Retinal pigment epithelial cell (primary cell): ENCODE measurements around the gene SYNJ2.

ENCODE experiments used
- DNase-seq: peaks from one replicate; pipeline ENCODE4 v3.0.0-alpha.2; 2010; ENCODE audit warnings: low read depth
- H3K4me3 ChIP-seq: 2 replicates; pipeline ENCODE4 v1.5.1; 2011; ENCODE audit warnings: mild to moderate bottlenecking, low read length, control low read depth, moderate library complexity
- CTCF ChIP-seq: conservative IDR thresholded peaks from 2 replicates; pipeline ENCODE4 v1.5.1; 2011; ENCODE audit warnings: low read depth, low read length, control low read depth, inconsistent platforms

Gene SYNJ2

GRCh38 chr6:157990321-157991066 is 8.8 kb downstream of the SYNJ2 start:
- TF ChIP-seq CTCF: no peak
- H3K4me3 ChIP-seq: no peak overlapping the region
- no peak for DNase-seq

GRCh38 chr6:157991067-157991432 is 9.4 kb downstream of the SYNJ2 start:
- no peak for TF ChIP-seq CTCF
- H3K4me3 ChIP-seq: no peak overlapping the region
- DNase-seq: no peak

GRCh38 chr6:157993076-157993475 is 11.4 kb downstream of the SYNJ2 start:
- no peak for TF ChIP-seq CTCF
- DNase-seq: no peak
- no peak overlapping the region for H3K4me3 ChIP-seq

GRCh38 chr6:157994125-157994795 is 12.6 kb downstream of the SYNJ2 start:
- TF ChIP-seq CTCF: no peak
- H3K4me3 ChIP-seq: no peak overlapping the region
- no peak for DNase-seq

GRCh38 chr6:157995458-157995857 is 13.8 kb downstream of the SYNJ2 start:
- H3K4me3 ChIP-seq: no peak overlapping the region
- no peak for TF ChIP-seq CTCF
- DNase-seq: no peak

- DNase-seq: no peak
- TF ChIP-seq CTCF: no peak
- H3K4me3 ChIP-seq: no peak overlapping the region
These were observed 14.6 kb downstream of the SYNJ2 start for GRCh38 chr6:157996201-157996712.
